GM23248 (cell line): ENCODE measurements around the gene BIRC7. TPM values are rescaled to one million over a fixed set of nuclear protein-coding genes. Genes with fewer than 3 reads are reported as not detected.

ENCODE experiments used
- DNase-seq: peaks from one replicate; pipeline ENCODE4 v3.0.0-alpha.2; 2015
- H2AFZ ChIP-seq: fragments of 200-600 bp; sonication (generic); 2 replicates; pipeline ENCODE4 v1.6.1; 2016; ENCODE audit warnings: antibody characterized with exemption
- H3F3A ChIP-seq: fragments of 200-600 bp; sonication (generic); 2 replicates; pipeline ENCODE4 v1.6.1; 2016; ENCODE audit warnings: mild to moderate bottlenecking, antibody characterized with exemption, mixed run types; ENCODE audit not compliant: insufficient read depth
- H3K27ac ChIP-seq: fragments of 200-600 bp; sonication (generic); 2 replicates; pipeline ENCODE4 v1.5.1; 2016; ENCODE audit warnings: mild to moderate bottlenecking
- H3K27me3 ChIP-seq: fragments of 200-600 bp; sonication (generic); replicated peaks from 2 replicates; pipeline ENCODE4 v1.6.1; 2016; ENCODE audit warnings: mild to moderate bottlenecking; ENCODE audit not compliant: insufficient read depth
- H3K36me3 ChIP-seq: fragments of 200-600 bp; sonication (generic); 2 replicates; pipeline ENCODE4 v1.6.1; 2016; ENCODE audit warnings: low read depth, mild to moderate bottlenecking
- H3K4me1 ChIP-seq: fragments of 200-600 bp; sonication (generic); 2 replicates; pipeline ENCODE4 v1.6.1; 2016; ENCODE audit warnings: mild to moderate bottlenecking; ENCODE audit not compliant: insufficient read depth
- H3K4me2 ChIP-seq: fragments of 200-600 bp; sonication (generic); one replicate; pipeline ENCODE4 v1.6.1; 2016; ENCODE audit warnings: mild to moderate bottlenecking; ENCODE audit not compliant: unreplicated experiment
- H3K4me3 ChIP-seq: fragments of 200-600 bp; sonication (generic); 2 replicates; pipeline ENCODE4 v1.5.1; 2016; ENCODE audit warnings: mild to moderate bottlenecking
- H3K79me2 ChIP-seq: fragments of 200-600 bp; sonication (generic); 2 replicates; pipeline ENCODE4 v1.6.1; 2016; ENCODE audit warnings: mild to moderate bottlenecking; ENCODE audit not compliant: insufficient read depth
- H3K9ac ChIP-seq: fragments of 200-600 bp; sonication (generic); 2 replicates; pipeline ENCODE4 v1.6.1; 2016; ENCODE audit warnings: mild to moderate bottlenecking
- H3K9me2 ChIP-seq: fragments of 200-600 bp; sonication (generic); 2 replicates; pipeline ENCODE4 v1.6.1; 2016; ENCODE audit warnings: mixed run types, mild to moderate bottlenecking, moderate library complexity; ENCODE audit not compliant: insufficient read depth
- H3K9me3 ChIP-seq: fragments of 200-600 bp; sonication (generic); one replicate; pipeline ENCODE4 v1.6.1; 2017; ENCODE audit warnings: low read depth
- H4K20me1 ChIP-seq: fragments of 200-600 bp; sonication (generic); 2 replicates; pipeline ENCODE4 v1.6.0; 2016; ENCODE audit not compliant: insufficient read depth
- EZH2 ChIP-seq: fragments of 200-600 bp; sonication (generic); IDR thresholded peaks from 2 replicates; pipeline ENCODE4 v1.6.1; 2018; ENCODE audit warnings: antibody characterized with exemption, mild to moderate bottlenecking; ENCODE audit not compliant: insufficient read depth, poor library complexity, severe bottlenecking
- EZH2phosphoT487 ChIP-seq: fragments of 200-600 bp; sonication (generic); IDR thresholded peaks from 2 replicates; pipeline ENCODE4 v1.6.1; 2018; ENCODE audit warnings: antibody characterized with exemption, moderate library complexity, mild to moderate bottlenecking, low read depth; ENCODE audit not compliant: insufficient read depth
- WGBS, 2 experiments: methylation state at CpG; one replicate each; pipeline ENCODE4 v1.1.6; 2015 to 2017; ENCODE audit warnings: low lambda C conversion rate in 2 of 2, low coverage in 1 of 2; ENCODE audit errors: missing lambda C conversion rate in 2 of 2; 5-methylcytosine and 5-hydroxymethylcytosine counted together
- in situ Hi-C: fragments of 300-500 bp; cut with MboI; formaldehyde crosslinking; loops from 2 replicates; pipeline ENCODE4 v1.15.0; 2020
- polyA plus RNA-seq: library from polyadenylated mRNA; unstranded; fragments of >200 nt; fragmentation: Nextera tagmentation; extraction: Ambion mirVana; gene quantifications from 2 replicates; pipeline ENCODE4 v1.2.1, GENCODE V29; 2016
- total RNA-seq: library from RNA; depleted of rRNA; stranded (reverse); fragments of >200 nt; shearing (Covaris generic); gene quantifications from 2 replicates; pipeline ENCODE4 v1.2.3, GENCODE V29; 2014

BIRC7 gene
- total and polyA plus RNA-seq, 2 experiments from 2014 or later, result not detected

DNA sequence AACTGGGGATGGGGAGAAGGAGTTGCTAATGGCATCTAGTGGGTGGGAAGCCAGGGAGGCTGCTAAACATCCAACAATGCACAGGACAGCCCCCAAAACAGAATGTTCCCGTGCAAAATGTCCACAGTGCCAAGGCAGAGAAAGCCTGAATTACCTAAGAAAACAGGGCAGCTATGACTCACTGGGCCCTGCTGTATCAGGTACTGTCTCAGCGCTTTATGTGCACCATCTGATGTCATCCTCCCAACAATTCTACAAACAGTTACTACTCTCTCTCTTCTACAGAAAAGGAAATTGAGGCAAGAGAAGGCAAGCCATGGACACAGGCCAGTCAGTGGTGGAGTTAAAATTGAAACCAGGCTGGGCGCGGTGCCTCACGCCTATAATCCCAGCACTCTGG, 22.9 kb upstream of the BIRC7 start:
- Histone ChIP-seq H3K4me1 (peaks cover 15% of the 10 kb centered on the region), H3K4me2 (no peak overlapping the region), H3K4me3 (no peak overlapping the region), H3K9me3 (no peaks in the 10 kb centered on the region), H3F3A (no peaks in the 10 kb centered on the region; the same call in 1 of the 2 replicates), H3K79me2 (peaks cover 80% of the 10 kb centered on the region), H3K9ac (no peak overlapping the region), H3K27me3 (no peaks in the 10 kb centered on the region), H3K36me3 (peaks cover 21% of the 10 kb centered on the region; the same call in 1 of the 2 replicates), H2AFZ (no peak overlapping the region), H3K9me2 (no peaks in the 10 kb centered on the region), H3K27ac (no peak overlapping the region), H4K20me1 (peaks cover 19% of the 10 kb centered on the region; the same call in 1 of the 2 replicates)
- DNase-seq, result peak; percentile 24
- in situ Hi-C loops, result no loop called here
- WGBS, 2 experiments, result 84 to 93% methylated on average over 5 of the region's 5 CpGs
- TF ChIP-seq EZH2phosphoT487 (no peak), EZH2 (no peak)

DNA sequence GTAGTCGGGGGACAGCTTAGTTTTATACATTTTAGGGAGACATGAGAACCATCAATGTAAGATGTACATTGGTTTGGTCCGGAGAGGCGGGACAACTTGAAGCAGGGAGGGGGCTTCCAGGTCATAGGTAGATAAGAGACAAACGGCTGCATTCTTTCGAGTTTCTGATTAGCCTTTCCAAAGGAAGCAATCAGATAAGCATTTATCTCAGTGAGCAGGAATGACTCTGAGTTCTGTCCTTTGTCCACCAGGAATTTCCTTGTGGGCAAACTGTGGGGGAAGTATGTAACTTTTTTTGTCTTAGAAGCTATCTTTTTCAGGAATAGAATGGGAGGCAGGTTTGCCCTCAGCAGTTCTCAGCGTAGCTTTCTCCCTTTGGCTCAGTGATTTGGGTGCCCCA, 21.2 kb upstream of the BIRC7 start:
- Histone ChIP-seq H4K20me1 (peaks cover 18% of the 10 kb centered on the region; the same call in 1 of the 2 replicates), H3K79me2 (peaks cover 62% of the 10 kb centered on the region), H3K4me1 (peaks cover 15% of the 10 kb centered on the region), H3K9me2 (no peaks in the 10 kb centered on the region), H3F3A (no peaks in the 10 kb centered on the region), H3K36me3 (peaks cover 16% of the 10 kb centered on the region; the same call in 1 of the 2 replicates), H3K4me2 (peak overlapping the region; percentile 95), H3K27me3 (no peaks in the 10 kb centered on the region), H3K9ac (peak overlapping the region; percentile 85), H3K27ac (no peak overlapping the region), H2AFZ (no peak overlapping the region), H3K4me3 (peak overlapping the region; percentile 87), H3K9me3 (no peaks in the 10 kb centered on the region)
- in situ Hi-C loops, result no loop called here
- 75 to 78% methylated on average over 6 of the region's 6 CpGs for WGBS, 2 experiments
- TF ChIP-seq EZH2phosphoT487 (no peak), EZH2 (no peak)
- DNase-seq, result no peak

DNA sequence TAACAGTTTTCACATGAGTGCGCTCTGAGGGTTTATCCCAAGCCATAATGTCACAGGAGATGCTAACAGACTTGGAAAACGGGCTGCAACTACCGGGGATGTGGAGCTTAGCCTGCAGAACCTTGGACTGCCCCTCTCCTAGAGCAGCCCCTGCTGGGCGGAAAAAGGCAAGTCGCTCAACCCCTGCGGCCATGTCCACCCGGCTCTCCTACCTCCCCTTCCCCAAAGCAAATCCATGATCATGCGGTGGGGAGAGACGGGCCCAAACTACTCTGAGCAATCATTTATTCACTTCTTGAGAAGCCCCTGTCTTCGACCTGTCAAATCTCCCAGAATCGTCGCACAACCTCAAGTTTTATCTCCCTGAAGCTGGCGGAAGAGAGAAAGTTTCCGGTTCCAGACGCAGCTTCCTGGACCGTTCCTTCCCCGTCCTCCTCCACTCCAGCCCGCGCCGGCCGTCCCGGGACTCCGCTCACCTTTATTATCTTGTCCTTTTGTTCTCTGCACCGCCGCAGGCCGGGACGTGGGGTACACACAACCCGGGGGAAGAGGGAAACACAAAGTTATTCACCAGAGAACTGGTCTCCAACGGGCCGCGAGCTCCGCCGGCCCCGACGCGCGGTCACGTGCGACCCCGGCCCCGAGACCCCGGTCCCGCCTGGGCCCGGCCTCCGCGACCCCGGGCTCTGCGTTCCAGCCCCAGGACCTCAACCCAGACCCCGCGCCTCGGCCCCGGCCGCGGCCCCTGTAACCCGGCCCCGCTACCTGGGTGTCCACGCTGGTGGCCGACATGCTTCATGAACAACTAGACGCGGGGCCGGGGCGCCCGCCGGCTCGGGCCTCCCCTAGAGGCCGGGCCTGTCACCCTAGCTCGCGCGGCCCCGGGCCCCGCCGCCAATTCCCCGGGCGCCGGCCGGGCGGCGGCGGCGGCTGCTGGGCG, 20.3 kb upstream of the BIRC7 start:
- peaks cover 15% of the 10 kb centered on the region for H3K4me1 ChIP-seq
- 2 to 3% methylated on average over 74 to 75 of the region's 81 CpGs for WGBS, 2 experiments
- H3K9me2 ChIP-seq, result no peaks in the 10 kb centered on the region
- no peaks in the 10 kb centered on the region for H3K9me3 ChIP-seq
- in situ Hi-C loops, result no loop called here
- H4K20me1 ChIP-seq, result peaks cover 12% of the 10 kb centered on the region; the same call in 1 of the 2 replicates
- TF ChIP-seq EZH2, result no peak
- no peak for TF ChIP-seq EZH2phosphoT487
- H3K4me2 ChIP-seq, result peak overlapping the region; percentile 95
- H2AFZ ChIP-seq, result peak overlapping the region; percentile 30
- peaks cover 54% of the 10 kb centered on the region for H3K79me2 ChIP-seq
- peaks cover 16% of the 10 kb centered on the region; the same call in 1 of the 2 replicates for H3K36me3 ChIP-seq
- peak overlapping the region; percentile 85 for H3K9ac ChIP-seq
- peaks cover 2% of the 10 kb centered on the region; the same call in 1 of the 2 replicates for H3K27me3 ChIP-seq
- peak; percentile 80 for DNase-seq
- peak overlapping the region; percentile 87 for H3K4me3 ChIP-seq
- peak overlapping the region; percentile 34 for H3K27ac ChIP-seq
- no peaks in the 10 kb centered on the region for H3F3A ChIP-seq

DNA sequence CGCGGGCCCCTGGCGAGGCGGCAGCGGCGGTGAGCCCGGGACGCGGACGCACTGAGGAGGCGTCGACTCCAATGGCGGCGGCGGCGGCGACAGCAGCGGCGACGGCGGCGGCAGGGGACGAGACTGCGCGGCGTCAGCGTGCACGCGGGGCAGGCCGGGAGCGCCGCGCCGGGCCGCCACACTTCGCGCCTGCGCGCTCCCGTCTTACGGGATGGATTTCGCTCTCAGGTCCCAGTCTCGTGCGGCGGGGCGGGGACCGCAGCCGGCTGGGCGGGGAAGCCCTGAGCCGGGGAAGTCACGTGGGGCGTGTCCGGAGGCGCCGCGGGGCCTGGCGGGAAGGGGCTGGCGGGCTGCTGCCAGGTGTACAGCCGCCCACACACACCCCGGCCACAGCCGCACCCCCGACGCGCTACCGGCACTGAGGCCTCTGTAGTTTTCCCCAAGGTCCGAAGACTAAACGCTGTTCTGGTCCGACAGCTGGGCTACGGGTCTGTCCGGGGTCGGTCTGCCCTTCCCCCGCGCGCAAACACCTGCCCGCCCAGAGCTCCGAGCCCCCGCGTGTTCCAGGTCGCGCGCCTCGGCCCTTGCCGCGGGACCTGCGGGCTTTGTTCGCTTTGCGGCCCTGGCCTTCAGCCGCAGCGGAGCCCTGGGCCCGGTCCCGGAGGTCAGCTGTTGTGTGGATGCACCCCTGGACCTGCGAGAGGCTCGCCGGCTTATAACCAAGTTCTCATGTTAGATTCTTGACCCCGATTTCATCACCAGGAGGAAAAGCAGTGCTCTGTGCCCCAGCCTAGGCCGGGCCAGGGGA, 19.5 kb upstream of the BIRC7 start, which contains the start of gene YTHDF1:
TSS of gene YTHDF1 (minus strand) at position 91 of the 808 bp plus-strand sequence. CDS start 239 bp downstream, outside the sequence.
- in situ Hi-C loops, result no loop called here
- Histone ChIP-seq H3K4me3 (peak within 1 kb of the TSS; percentile 87), H3F3A (no peaks in the 10 kb centered on the region), H3K9ac (peak within 1 kb of the TSS; percentile 85), H3K4me1 (peaks cover 15% of the 10 kb centered on the region), H3K9me3 (no peaks in the 10 kb centered on the region), H3K36me3 (peaks cover 16% of the 10 kb centered on the region; the same call in 1 of the 2 replicates), H2AFZ (peak within 1 kb of the TSS; percentile 97), H3K79me2 (peaks cover 45% of the 10 kb centered on the region), H4K20me1 (peaks cover 8% of the 10 kb centered on the region; the same call in 1 of the 2 replicates), H3K4me2 (peak within 1 kb of the TSS; percentile 95), H3K9me2 (no peaks in the 10 kb centered on the region), H3K27ac (peak within 1 kb of the TSS; percentile 34), H3K27me3 (peaks cover 8% of the 10 kb centered on the region; the same call in 1 of the 2 replicates)
- TF ChIP-seq EZH2phosphoT487 (no peak), EZH2 (no peak)
- 2% methylated on average over 35 to 74 of the region's 96 CpGs for WGBS, 2 experiments
- peak; percentile 98 for DNase-seq
